A204.1 (cell line): ENCODE results near the gene FIBP.

Source experiments
- FAIRE-seq: peaks from 2 replicates; lab custom pipeline; 2012; peaks lifted over from hg19 to GRCh38; lab: Jason Lieb, UNC

The FIBP gene

GRCh38 chr11:65844231-65844872 lies 43.9 kb downstream of the FIBP start:
- FAIRE-seq: no peak

- no peak for FAIRE-seq
These were observed 44.5 kb downstream of the FIBP start for GRCh38 chr11:65843811-65844210.

GRCh38 chr11:65842144-65842543 lies 46.1 kb downstream of the FIBP start:
- FAIRE-seq: no peak

GRCh38 chr11:65834202-65834601 lies 54.1 kb downstream of the FIBP start:
- FAIRE-seq: no peak
